HCT116 (cell line): ENCODE results near the gene ZNF319. TPM values are rescaled to one million over a fixed set of nuclear protein-coding genes. Genes with fewer than 3 reads are reported as not detected.

ENCODE experiments used
- ATAC-seq: fragments of 200-7000 bp; cut with Tn5 transposase; 2 replicates; pipeline ENCODE4 v1.9.1; 2020; ENCODE audit warnings: mild to moderate bottlenecking, moderate library complexity
- BruUV-seq: library from RNA; stranded (reverse); fragments of 400-500 nt; replicated peaks from 2 replicates; lab custom pipeline; 2021; lab: Mats Ljungman, UMichigan
- CTCF ChIA-PET: fragments of 300-600 bp; sonication (Branson Sonifier 250); formaldehyde crosslinking; loops from one replicate; lab custom pipeline; 2021; ENCODE audit warnings: antibody characterized with exemption; lab: Charles Lee
- POLR2A ChIA-PET: fragments of 300-600, 350-600 bp; sonication (Branson Sonifier 250); formaldehyde crosslinking; loops from one replicate; lab custom pipeline; 2021; ENCODE audit warnings: antibody characterized with exemption; lab: Charles Lee
- RAD21 ChIA-PET, 2 experiments: fragments of 300-600 bp; sonication (Branson Sonifier 250); formaldehyde crosslinking; loops; one replicate each; lab custom pipeline; 2023; ENCODE audit warnings: low total read pairs in 2 of 2; ENCODE audit not compliant: uncharacterized antibody in 2 of 2, unreplicated experiment in 2 of 2, low non-redundant PET in 1 of 2; lab: Charles Lee
- DNase-seq: peaks from one replicate; pipeline ENCODE4 v3.0.0-alpha.2; 2010; ENCODE audit warnings: low read depth, low spot score
- H2AFZ ChIP-seq: fragments of 200-600 bp; shearing (Covaris generic), sonication (generic); 2 replicates; pipeline ENCODE4 v1.6.1; 2017; ENCODE audit warnings: low read depth, mixed run types, mixed read lengths, antibody characterized with exemption, low read length; ENCODE audit not compliant: poor library complexity, severe bottlenecking
- H3K27ac ChIP-seq: 2 replicates; pipeline ENCODE4 v1.5.1; 2012; ENCODE audit warnings: low read depth, low read length
- H3K27me3 ChIP-seq: fragments of 200-600 bp; sonication (generic); 2 replicates; pipeline ENCODE4 v1.6.1; 2016; ENCODE audit warnings: mixed run types, low read length, mixed read lengths; ENCODE audit not compliant: insufficient read depth
- H3K36me3 ChIP-seq, 2 experiments: fragments of 200-500 bp in 1 of 2; fragments of 200-600 bp in 1 of 2; sonication (Bioruptor generic) in 1 of 2; sonication (generic) in 1 of 2; 2 replicates each; pipeline versions ENCODE4 v1.5.1 to v1.6.1; 2014 to 2016; ENCODE audit warnings: low read length in 2 of 2, inconsistent platforms in 1 of 2, mixed read lengths in 1 of 2, mixed run types in 1 of 2; ENCODE audit not compliant: insufficient read depth in 2 of 2, control insufficient read depth in 1 of 2
- H3K4me1 ChIP-seq, 2 experiments: fragments of 200-600 bp in 1 of 2; sonication (generic) in 1 of 2; 2 replicates each; pipeline versions ENCODE4 v1.5.1 to v1.6.1; 2012 to 2017; ENCODE audit warnings: low read length in 2 of 2, inconsistent platforms in 1 of 2, mild to moderate bottlenecking in 1 of 2, mixed read lengths in 1 of 2, mixed run types in 1 of 2, moderate library complexity in 1 of 2; ENCODE audit not compliant: insufficient read depth in 2 of 2, control insufficient read depth in 1 of 2
- H3K4me2 ChIP-seq: fragments of 200-600 bp; sonication (generic); 2 replicates; pipeline ENCODE4 v1.6.1; 2017; ENCODE audit warnings: mixed run types, low read length, mixed read lengths
- H3K4me3 ChIP-seq, 2 experiments: fragments of 200-600 bp in 1 of 2; sonication (generic) in 1 of 2; replicated peaks in 1 of 2; 2 replicates each; pipeline ENCODE4 v1.5.1; 2011 to 2016; ENCODE audit warnings: low read length in 2 of 2, control low read depth in 1 of 2, low read depth in 1 of 2, mild to moderate bottlenecking in 1 of 2, mixed read lengths in 1 of 2, mixed run types in 1 of 2
- H3K79me2 ChIP-seq: fragments of 200-600 bp; sonication (generic); 2 replicates; pipeline ENCODE4 v1.6.1; 2017; ENCODE audit warnings: mild to moderate bottlenecking, mixed run types, low read length, moderate library complexity, mixed read lengths; ENCODE audit not compliant: insufficient read depth
- H3K9ac ChIP-seq: fragments of 200-600 bp; sonication (generic); 2 replicates; pipeline ENCODE4 v1.6.1; 2016; ENCODE audit warnings: low read length, mixed read lengths
- H3K9me2 ChIP-seq: fragments of 200-600 bp; sonication (generic), shearing (Covaris generic); 2 replicates; pipeline ENCODE4 v1.6.1; 2017; ENCODE audit warnings: mixed run types, mild to moderate bottlenecking, moderate library complexity; ENCODE audit not compliant: insufficient read depth
- H3K9me3 ChIP-seq, 2 experiments: fragments of 200-500 bp in 1 of 2; fragments of 200-600 bp in 1 of 2; sonication (Bioruptor generic) in 1 of 2; sonication (generic) in 1 of 2; 2 replicates each; pipeline ENCODE4 v1.6.1; 2014 to 2017; ENCODE audit warnings: low read length in 2 of 2, mixed read lengths in 2 of 2, inconsistent platforms in 1 of 2, low read depth in 1 of 2, mild to moderate bottlenecking in 1 of 2, mixed run types in 1 of 2, moderate library complexity in 1 of 2; ENCODE audit not compliant: control insufficient read depth in 1 of 2, insufficient read depth in 1 of 2
- H4K20me1 ChIP-seq: fragments of 200-600 bp; sonication (generic), shearing (Covaris generic); 2 replicates; pipeline ENCODE4 v1.6.1; 2017; ENCODE audit warnings: mixed run types, mild to moderate bottlenecking, moderate library complexity; ENCODE audit not compliant: insufficient read depth
- CBX3 ChIP-seq: IDR thresholded peaks from 2 replicates; pipeline ENCODE4 v1.6.1; 2012; ENCODE audit warnings: low read depth
- RAD21 ChIP-seq: IDR thresholded peaks from 2 replicates; pipeline ENCODE4 v1.6.1; 2012; ENCODE audit warnings: low read depth, mild to moderate bottlenecking
- SP1 ChIP-seq: IDR thresholded peaks from 2 replicates; pipeline ENCODE4 v1.6.1; 2012; ENCODE audit warnings: low read depth
- intact Hi-C: fragments of 100-400 bp; cut with micrococcal nuclease; formaldehyde crosslinking; loops from 2 replicates; pipeline ENCODE4 v1.10.0; 2022
- total RNA-seq: library from RNA; stranded (reverse); gene quantifications from one replicate; pipeline ENCODE4 v1.2.1, GENCODE V29; 2021; ENCODE audit not compliant: unreplicated experiment
- TF ChIP-seq, protein P1 (sequence below): IDR thresholded peaks from 2 replicates; pipeline ENCODE4 v1.6.1; 2012; ENCODE audit warnings: low read depth
- TF ChIP-seq, protein P2 (sequence below): IDR thresholded peaks from 2 replicates; pipeline ENCODE4 v1.6.1; 2012

The ZNF319 gene
- total RNA-seq, 1 experiment from 2014 or later = 7.1 TPM

DNA sequence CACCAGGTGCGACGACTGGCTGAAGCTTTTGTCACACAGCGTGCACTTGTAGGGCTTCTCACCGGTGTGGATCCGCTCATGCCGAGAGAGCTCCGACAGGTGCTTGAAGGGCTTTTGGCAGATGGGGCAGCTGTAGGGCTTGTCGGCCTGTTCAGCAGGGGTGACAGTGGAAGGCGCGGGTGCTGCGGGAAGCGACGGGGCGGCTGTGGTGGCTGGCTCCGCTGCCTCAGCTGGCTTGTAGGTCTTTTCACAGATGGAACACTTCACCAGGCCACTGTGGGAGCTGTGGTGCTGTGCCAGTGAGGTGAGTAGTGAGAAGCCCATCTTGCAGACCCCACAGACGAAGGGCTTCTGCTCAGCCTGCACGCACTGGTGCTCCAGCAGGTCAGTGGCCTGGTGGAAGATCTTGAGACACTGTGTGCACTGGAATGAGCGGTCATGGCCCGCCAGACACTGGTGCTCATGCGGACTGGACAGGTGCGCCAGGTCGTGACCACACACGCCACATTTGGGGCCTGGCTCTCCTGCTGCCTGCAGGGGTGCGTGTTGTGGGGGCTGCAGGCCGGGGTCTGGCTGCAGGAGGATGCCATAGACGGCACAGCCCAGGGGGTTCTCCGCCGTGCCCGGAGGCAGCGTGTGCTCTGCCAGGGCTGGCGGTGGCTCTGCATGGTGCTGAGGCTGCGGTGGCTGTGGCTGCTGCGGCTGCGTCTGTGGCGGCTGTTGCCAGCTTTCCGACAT lies 2.8 kb downstream of the ZNF319 start:
- Histone ChIP-seq H3K36me3 (peaks cover 3 to 4% of the 10 kb centered on the region in 2 experiments; a peak in 2 of 4 replicates), H3K4me2 (no peak overlapping the region), H4K20me1 (no peaks in the 10 kb centered on the region), H3K79me2 (peaks cover 9% of the 10 kb centered on the region), H3K27me3 (no peaks in the 10 kb centered on the region), H3K4me1 (peaks cover 18 to 41% of the 10 kb centered on the region in 2 experiments; a peak in 3 of 4 replicates), H2AFZ (no peak overlapping the region), H3K27ac (no peak overlapping the region), H3K4me3 (no peak overlapping the region), H3K9me2 (no peaks in the 10 kb centered on the region)
- no peak for ATAC-seq
- POLR2A ChIA-PET = no interaction called here
- no peak for TF ChIP-seq CBX3
- TF ChIP-seq RAD21 = no peak
- TF ChIP-seq, protein P1, sequence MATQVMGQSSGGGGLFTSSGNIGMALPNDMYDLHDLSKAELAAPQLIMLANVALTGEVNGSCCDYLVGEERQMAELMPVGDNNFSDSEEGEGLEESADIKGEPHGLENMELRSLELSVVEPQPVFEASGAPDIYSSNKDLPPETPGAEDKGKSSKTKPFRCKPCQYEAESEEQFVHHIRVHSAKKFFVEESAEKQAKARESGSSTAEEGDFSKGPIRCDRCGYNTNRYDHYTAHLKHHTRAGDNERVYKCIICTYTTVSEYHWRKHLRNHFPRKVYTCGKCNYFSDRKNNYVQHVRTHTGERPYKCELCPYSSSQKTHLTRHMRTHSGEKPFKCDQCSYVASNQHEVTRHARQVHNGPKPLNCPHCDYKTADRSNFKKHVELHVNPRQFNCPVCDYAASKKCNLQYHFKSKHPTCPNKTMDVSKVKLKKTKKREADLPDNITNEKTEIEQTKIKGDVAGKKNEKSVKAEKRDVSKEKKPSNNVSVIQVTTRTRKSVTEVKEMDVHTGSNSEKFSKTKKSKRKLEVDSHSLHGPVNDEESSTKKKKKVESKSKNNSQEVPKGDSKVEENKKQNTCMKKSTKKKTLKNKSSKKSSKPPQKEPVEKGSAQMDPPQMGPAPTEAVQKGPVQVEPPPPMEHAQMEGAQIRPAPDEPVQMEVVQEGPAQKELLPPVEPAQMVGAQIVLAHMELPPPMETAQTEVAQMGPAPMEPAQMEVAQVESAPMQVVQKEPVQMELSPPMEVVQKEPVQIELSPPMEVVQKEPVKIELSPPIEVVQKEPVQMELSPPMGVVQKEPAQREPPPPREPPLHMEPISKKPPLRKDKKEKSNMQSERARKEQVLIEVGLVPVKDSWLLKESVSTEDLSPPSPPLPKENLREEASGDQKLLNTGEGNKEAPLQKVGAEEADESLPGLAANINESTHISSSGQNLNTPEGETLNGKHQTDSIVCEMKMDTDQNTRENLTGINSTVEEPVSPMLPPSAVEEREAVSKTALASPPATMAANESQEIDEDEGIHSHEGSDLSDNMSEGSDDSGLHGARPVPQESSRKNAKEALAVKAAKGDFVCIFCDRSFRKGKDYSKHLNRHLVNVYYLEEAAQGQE = no peak
- TF ChIP-seq, protein P2, sequence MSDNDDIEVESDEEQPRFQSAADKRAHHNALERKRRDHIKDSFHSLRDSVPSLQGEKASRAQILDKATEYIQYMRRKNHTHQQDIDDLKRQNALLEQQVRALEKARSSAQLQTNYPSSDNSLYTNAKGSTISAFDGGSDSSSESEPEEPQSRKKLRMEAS = no peak
- no peak for TF ChIP-seq SP1
- TF ChIP-seq, all 23 proteins: peak for 0
- DNase-seq = no peak
- intact Hi-C loops = no loop called here
- H3K9ac ChIP-seq = no peak overlapping the region
- CTCF ChIA-PET = interaction anchor here (1.0 kb wide), 1 partner anchor 239 kb away, joined by 3 read pairs; no protein-coding TSS in a partner anchor
- no peaks in the 10 kb centered on the region for H3K9me3 ChIP-seq
- no TSS peak for BruUV-seq
- RAD21 ChIA-PET = no interaction called here
